ENCODE data around the gene IRAK2. TPM values are rescaled to one million over a fixed set of nuclear protein-coding genes. Genes with fewer than 3 reads are reported as not detected.
"Not testable (repeated sequence)": the region's sequence is repeated elsewhere in the genome, so short reads cannot be mapped to it uniquely, and the experiment has no call there.

IRAK2 gene
- total RNA-seq, 4 donors from 2014 or later, result 0.29 to 8.7 (median 3.7) TPM

DNA sequence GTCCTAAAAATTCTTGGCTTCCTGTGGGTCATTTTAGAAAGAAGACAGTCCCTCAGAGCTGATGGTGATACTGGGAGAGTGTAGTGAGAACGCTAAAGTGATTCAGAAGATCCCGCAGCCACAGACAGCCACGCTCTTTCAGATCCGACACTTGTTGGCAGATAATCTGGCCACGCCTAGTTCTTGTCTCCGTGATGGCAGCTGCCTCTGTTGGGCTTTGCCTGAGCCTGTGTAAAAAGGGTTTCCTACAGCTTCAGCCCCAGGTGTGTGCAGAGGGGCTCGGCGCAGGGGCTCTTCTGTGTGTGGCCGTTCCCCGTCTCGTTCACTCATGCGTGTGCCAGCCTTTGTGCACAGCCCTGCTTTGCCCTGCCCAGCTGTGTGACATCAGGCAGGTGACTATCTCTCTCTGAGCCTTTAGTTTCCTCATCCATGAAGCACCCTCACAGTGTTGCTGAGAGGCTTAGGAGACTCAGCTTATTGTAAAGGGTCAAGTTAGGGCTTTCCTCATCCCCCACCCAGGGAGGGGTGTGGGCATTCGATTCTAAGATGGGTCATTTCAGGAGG, 6.3 kb downstream of the IRAK2 start:
- Histone ChIP-seq H3K4me3 (no peak overlapping the region), H3K36me3 (no peaks in the 10 kb centered on the region), H3K27ac (no peak overlapping the region), H3K4me1 (peaks cover 0 to 4% of the 10 kb centered on the region in 2 donors), H3K27me3 (no peaks in the 10 kb centered on the region), H3K9me3 (no peaks in the 10 kb centered on the region)
- intact Hi-C loops (cut with DNase I; ENCODE audit: low total_unique reads), result no loop called here
- DNase-seq, result no peak
- TF ChIP-seq, protein P1, sequence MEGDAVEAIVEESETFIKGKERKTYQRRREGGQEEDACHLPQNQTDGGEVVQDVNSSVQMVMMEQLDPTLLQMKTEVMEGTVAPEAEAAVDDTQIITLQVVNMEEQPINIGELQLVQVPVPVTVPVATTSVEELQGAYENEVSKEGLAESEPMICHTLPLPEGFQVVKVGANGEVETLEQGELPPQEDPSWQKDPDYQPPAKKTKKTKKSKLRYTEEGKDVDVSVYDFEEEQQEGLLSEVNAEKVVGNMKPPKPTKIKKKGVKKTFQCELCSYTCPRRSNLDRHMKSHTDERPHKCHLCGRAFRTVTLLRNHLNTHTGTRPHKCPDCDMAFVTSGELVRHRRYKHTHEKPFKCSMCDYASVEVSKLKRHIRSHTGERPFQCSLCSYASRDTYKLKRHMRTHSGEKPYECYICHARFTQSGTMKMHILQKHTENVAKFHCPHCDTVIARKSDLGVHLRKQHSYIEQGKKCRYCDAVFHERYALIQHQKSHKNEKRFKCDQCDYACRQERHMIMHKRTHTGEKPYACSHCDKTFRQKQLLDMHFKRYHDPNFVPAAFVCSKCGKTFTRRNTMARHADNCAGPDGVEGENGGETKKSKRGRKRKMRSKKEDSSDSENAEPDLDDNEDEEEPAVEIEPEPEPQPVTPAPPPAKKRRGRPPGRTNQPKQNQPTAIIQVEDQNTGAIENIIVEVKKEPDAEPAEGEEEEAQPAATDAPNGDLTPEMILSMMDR (IDR thresholded peaks at IDR 0.05), result no peak
- TF ChIP-seq POLR2A (IDR thresholded peaks at IDR 0.05), result no peak

DNA sequence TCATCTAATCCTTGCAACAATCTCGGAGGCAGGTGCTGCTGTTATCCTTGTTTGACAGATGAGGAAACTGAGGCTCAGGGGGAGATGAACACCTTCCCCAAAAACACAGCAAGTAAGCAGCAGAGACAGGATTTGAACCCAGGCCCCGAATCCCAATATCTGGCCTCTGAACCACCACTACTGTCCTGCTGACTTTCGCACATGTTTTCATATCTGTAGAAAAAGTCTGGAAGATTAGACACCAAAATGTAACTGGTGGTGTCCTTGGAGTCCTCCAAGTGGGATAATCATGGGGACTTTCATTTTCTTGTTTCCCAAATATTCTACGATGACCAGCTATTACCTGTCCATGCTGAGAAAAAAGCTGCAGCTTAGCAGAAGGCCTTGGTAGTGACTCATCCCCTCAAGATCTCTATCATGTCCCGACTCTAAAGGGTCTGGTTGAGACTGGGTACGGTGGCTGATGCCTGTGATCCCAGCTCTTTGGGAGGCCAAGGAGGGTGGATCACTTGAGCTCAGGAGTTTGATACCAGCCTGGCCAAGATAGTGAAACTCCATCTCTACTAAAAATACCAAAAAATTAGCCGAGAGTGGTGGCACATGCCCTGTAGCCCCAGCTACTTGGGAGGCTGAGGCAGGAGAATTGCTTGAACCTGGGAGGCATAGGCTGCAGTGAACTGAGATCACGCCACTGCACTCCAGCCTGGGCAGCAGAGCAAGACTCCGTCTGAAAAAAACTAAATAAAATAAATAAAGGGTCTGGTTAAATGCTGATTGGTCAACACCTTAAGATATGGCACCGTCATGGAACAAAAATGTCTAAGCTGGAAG, 8.6 kb downstream of the IRAK2 start:
- Histone ChIP-seq H3K4me3 (no peak overlapping the region), H3K9me3 (no peaks in the 10 kb centered on the region), H3K4me1 (peaks cover 0 to 4% of the 10 kb centered on the region in 2 donors), H3K27ac (peak overlapping the region; percentile 70 to 81), H3K27me3 (no peaks in the 10 kb centered on the region), H3K36me3 (no peaks in the 10 kb centered on the region)
- intact Hi-C loops (cut with DNase I; ENCODE audit: low total_unique reads), result no loop called here
- TF ChIP-seq, protein P1 (IDR thresholded peaks at IDR 0.05), result no peak
- no peak for TF ChIP-seq POLR2A (IDR thresholded peaks at IDR 0.05)
- no peak for DNase-seq

DNA sequence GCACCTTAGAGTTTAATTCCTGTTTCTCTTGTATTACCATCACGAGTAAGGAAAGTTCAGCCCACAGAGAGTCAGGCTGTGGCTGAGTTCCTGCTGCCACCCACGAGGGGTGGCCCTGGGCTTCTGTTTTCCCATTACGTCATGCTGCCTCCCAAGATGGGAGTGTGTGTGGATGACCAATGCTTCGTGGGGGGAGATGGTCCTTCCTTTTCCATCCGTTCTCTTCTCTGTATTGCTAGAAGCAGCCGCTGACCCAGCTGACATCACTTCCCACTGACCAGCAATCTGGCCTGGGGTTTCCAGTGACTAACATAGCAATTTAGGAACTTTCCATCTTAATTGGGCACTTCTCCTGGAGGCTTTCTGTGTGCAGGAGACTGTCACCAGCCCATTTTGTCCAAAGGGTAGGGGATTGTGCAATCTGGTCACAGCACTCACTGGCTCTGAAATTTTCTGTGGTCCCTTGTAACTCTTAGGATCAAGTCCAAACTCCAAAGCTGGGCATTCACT, 9.3 kb downstream of the IRAK2 start:
- no peak for TF ChIP-seq POLR2A (IDR thresholded peaks at IDR 0.05)
- TF ChIP-seq, protein P1 (IDR thresholded peaks at IDR 0.05), result no peak
- no peak overlapping the region for H3K4me3 ChIP-seq
- intact Hi-C loops (cut with DNase I; ENCODE audit: low total_unique reads), result no loop called here

DNA sequence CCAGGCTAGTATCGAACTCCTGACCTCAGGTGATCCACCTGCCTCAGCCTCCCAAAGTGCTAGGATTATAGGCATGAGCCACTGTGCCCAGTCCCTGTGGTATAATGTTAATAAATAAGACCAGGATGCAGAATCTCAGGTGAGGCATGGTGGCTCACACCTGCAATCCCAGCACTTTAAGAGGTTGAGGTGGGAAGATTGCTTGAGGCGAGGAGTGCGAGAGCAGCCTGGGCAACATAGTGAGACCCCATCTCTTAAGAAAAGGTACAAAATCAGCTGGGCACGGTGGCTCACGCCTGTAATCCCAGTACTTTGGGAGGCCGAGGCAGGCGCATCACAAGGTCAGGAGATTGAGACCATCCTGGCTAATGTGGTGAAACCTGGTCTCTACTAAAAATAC, 10.6 kb downstream of the IRAK2 start:
- H3K36me3 ChIP-seq; H3K4me3 ChIP-seq; DNase-seq; H3K27ac ChIP-seq; H3K27me3 ChIP-seq; H3K9me3 ChIP-seq; intact Hi-C loops (cut with DNase I; ENCODE audit: low total_unique reads); H3K4me1 ChIP-seq: not testable (repeated sequence)

More for the DNA sequence above, 9.3 kb downstream of the IRAK2 start:
- Histone ChIP-seq H3K36me3 (no peaks in the 10 kb centered on the region), H3K4me1 (peaks cover 0 to 4% of the 10 kb centered on the region in 2 donors), H3K9me3 (no peaks in the 10 kb centered on the region), H3K27ac (peak overlapping the region; percentile 70 to 81), H3K27me3 (no peaks in the 10 kb centered on the region)
- DNase-seq, result peak; percentile 65 to 77

DNA sequence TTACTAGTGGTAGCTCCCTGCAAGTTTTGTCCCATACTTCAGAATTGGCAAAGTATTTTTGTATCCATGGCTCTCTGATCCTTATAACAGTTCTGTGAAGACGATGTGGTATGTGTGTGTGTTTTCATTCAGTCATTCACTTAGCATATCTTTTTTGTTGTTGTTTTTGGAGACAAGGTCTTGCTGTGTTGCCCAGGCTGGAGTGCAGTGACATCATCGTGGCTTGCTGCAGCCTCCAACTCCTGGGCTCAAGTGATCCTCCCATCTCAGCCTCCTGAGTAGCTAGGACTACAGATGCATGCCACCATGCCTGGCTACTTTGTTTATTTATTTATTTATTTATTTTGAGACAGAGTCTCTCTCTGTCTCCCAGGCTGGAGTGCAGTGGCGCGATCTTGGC, 11.4 kb downstream of the IRAK2 start:
- H3K9me3 ChIP-seq; H3K27me3 ChIP-seq; H3K27ac ChIP-seq; H3K36me3 ChIP-seq; H3K4me1 ChIP-seq; intact Hi-C loops (cut with DNase I; ENCODE audit: low total_unique reads); DNase-seq; H3K4me3 ChIP-seq: not testable (repeated sequence)

DNA sequence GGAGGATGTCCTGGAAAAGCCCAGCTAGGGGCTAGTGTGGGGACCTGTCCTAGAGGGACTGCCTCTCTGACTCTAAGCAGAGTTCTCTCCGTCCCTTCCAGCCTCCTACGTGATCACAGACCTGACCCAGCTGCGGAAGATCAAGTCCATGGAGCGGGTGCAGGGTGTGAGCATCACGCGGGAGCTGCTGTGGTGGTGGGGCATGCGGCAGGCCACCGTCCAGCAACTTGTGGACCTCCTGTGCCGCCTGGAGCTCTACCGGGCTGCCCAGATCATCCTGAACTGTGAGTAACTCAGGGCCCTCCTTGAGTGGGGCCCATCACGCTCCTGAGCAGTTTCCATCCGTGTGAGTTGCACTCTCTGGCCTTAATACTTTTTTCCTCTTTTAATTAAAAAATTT, 13.0 kb downstream of the IRAK2 start:
- no peak overlapping the region for H3K4me3 ChIP-seq
- no peak overlapping the region for H3K27ac ChIP-seq
- H3K27me3 ChIP-seq, result no peaks in the 10 kb centered on the region
- no peaks in the 10 kb centered on the region for H3K36me3 ChIP-seq
- DNase-seq, result no peak
- H3K9me3 ChIP-seq, result no peaks in the 10 kb centered on the region
- intact Hi-C loops (cut with DNase I; ENCODE audit: low total_unique reads), result no loop called here
- TF ChIP-seq POLR2A (IDR thresholded peaks at IDR 0.05), result no peak
- TF ChIP-seq, protein P1 (IDR thresholded peaks at IDR 0.05), result no peak
- peaks cover 0 to 4% of the 10 kb centered on the region in 2 donors for H3K4me1 ChIP-seq

All from uterus (tissue), 4 donors.